HG03565 (cell line): ENCODE data around the gene LSM7.

Experiments used
- ATAC-seq: cut with Tn5 transposase; IDR thresholded peaks from one replicate; pipeline ENCODE4 v1.9.1; 2021; ENCODE audit warnings: mild to moderate bottlenecking, moderate library complexity; ENCODE audit not compliant: unreplicated experiment

The LSM7 gene

GRCh38 chr19:2305452-2306280 is 22.7 kb downstream of the LSM7 start:
- no peak for ATAC-seq

DNA sequence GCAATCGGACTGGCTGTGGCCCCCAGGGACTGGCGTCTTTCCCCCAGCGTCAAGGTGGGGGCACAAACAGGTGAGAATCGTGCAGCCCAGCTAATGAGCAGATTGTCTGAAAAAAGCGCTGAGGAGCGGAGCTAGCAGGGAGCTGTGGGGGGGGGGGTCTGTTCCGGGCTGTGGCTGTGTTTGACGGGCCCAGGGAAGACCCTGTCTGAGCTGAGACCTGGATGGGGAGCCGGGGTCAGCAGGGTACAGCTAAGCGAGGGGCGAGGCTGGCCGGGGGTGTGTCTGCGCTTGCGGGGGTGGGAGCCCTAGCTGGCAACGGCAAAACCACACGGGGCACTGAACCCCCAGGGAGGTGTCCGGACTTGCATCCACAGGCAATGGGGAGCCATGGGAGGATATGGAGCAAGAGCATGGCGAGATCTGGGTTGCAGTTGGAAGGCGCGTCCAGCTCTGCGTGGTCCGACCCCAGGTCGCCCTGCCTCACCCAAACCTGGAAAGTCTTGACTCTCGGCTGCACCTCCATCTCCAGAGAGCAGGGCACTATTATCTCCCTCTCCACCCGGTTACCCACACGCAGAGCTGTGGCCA is 25.1 kb downstream of the LSM7 start:
- no peak for ATAC-seq

DNA sequence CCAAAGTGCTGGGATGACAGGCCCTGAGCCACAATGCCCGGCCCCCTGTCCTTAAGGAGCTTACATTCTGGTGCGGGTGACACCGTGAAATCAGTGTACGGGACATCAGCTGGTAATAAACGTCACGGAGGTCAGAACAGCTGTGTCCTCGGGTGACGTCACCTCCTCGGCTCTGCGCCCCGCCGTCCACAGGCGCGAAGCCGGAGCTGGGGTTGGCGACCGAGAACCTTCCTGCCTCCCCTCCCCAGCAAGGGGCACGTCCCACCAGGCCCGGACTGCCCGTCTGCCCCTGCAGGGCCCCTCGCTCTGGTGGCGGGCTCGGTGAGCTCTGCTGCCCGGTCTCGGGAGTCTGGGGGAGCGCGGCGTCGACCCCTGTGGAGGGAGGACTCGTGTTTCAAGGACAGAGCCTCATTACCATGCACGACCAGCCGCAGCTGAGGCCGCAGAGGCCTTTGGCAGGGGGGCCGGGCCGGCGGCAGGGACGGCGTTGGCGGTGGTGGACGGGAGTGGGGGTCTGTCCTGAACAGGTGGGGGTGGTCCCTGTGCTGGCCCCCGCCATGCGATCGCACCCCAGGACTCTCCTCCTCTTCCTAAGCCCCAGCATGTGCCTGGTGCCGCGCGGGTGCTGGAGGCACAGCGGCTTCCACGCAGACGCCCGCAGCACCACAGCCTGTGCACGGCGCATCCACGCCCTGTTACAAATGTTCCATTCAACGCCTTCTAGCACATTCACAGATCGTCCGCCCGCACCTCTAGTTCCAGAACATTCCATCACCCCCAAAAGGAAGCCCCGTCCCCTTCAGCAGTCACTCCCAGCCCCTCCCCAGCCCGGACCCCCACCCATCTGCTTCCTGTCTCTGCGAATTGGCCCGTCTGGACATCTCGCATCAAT is 25.8 kb downstream of the LSM7 start:
- no peak for ATAC-seq

GRCh38 chr19:2300533-2300932 is 27.9 kb downstream of the LSM7 start:
- ATAC-seq: no peak

GRCh38 chr19:2296141-2296540 is 32.2 kb downstream of the LSM7 start:
- ATAC-seq: no peak

DNA sequence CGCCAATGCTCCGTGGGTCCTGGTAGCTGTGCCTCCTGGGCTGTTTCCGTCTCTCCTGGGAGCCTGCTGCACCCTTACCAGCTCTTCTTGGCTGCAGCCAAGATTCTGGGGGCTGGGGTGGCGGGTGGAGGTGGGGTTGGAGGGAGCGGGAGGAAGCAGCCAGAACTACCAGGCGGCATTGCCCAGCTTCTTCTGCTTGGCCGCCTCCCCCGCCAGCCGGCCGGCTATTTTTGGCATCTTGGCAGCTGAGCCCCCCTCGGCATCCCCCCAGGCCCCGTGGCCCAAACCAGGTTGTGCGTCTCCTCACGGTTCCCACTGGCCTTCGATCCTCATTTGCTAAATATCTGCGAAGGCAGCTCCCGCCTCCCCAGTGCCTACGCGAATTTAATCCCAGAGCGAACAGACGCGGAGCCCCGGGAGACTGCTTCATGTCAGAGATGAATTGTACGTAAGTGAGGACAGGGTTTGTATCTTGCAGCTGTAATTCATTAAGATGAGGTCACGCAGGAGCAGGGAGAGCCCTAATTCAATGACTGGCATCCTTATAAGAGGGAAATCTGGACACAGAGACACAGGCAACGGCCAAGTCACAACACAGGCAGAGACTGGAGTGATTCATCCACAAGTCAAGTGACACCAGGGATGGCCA is 33.6 kb downstream of the LSM7 start:
- no peak for ATAC-seq

GRCh38 chr19:2291185-2291751 is 37.1 kb downstream of the LSM7 start:
- no peak for ATAC-seq

GRCh38 chr19:2290441-2291184 is 37.8 kb downstream of the LSM7 start:
- no peak for ATAC-seq

- no peak for ATAC-seq
Measured at GRCh38 chr19:2289714-2290435, 38.5 kb downstream of the LSM7 start.

GRCh38 chr19:2288818-2289713 is 39.3 kb downstream of the LSM7 start:
- no peak for ATAC-seq

GRCh38 chr19:2288338-2288817 is 40.0 kb downstream of the LSM7 start:
- ATAC-seq: no peak

- no peak for ATAC-seq
Measured at GRCh38 chr19:2287585-2288337, 40.6 kb downstream of the LSM7 start.

DNA sequence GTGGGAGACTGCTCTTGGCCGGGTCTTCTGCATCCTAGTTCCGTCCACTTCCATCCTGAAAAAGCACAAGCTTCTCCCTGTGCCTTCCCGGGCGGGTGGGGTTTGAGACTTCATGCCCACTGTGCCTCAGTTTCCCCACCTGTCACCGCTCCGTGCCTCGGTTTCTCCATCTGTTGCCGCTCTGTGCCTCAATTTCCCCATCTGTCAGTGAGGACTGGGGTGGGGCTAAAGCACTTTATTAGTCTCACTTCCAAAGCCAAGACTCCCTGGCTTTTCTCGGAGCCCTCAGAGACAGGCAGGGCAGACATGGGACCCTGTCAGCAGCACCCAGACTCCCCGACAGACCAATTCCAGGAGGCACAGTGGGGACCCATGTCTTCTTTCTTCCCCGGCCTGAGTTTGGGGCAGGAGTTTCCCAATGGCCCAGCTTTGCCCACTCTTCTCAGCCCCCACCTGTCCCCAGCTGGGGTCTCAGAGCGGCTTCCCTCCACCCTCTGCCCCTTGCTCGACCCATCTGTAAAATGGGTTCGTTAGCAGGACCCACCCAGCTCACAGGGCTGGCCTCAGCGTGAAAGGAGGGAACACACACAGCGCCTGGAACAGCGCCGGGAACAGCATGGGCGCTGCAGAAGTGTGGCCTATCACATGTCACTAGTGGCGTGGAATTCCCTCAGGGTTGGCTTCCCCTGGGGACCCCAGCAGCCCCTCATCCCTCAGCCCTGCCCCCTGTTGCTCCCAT is 41.8 kb downstream of the LSM7 start:
- ATAC-seq: no peak

DNA sequence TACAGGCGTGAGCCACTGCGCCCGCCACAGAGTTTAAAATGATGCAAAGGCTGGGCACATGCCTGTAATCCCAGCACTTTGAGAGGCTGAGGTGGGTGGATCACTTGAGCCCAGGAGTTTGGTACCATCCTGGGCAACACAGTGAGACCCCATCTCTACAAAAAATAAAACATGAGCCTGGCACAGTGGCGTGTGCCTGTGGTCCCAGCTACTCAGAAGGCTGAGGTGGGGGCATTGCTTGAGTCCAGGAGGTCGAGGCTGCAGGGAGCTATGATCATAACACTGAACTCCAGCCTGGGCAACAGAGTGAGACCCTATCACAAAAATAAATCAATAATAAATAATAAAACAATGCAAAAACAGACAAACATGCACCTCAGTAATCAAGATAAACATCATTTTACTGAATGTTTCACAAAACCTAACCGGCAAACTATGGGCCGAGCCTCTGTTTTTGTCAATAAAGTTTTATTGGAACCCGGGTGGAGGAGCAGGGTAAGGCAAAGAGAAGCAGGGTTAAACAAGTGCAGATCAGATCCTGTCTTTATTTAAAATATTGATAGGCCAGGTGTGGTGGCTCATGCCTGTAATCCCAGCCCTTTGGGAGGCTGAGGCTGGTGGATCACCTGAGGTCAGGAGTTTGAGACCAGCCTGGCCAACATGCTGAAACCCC is 44.4 kb downstream of the LSM7 start:
- ATAC-seq: no peak

DNA sequence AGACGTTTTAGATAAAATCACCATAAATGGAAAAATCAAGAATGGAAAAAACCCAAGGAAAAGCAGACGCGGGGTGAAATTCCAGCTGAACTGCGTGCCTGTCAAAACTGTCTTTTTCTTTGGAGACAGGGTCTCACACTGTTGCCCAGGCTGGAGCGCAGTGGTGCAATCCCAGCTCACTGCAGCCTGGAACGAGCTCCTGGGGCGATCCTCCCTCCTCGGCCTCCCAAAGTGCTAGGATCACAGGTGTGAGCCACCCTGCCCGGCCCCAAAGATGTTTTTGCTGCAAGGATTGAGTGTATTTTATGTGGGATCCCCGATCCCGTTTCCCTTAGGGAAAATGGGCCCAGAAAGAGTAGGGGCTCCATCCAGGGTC is 45.5 kb downstream of the LSM7 start:
- no peak for ATAC-seq
